HCT116 (cell line): ENCODE measurements around the gene HOXC4. TPM values are rescaled to one million over a fixed set of nuclear protein-coding genes. Genes with fewer than 3 reads are reported as not detected.
"Not testable (repeated sequence)": the region's sequence is repeated elsewhere in the genome, so short reads cannot be mapped to it uniquely, and the experiment has no call there.

Experiments used
- ATAC-seq: fragments of 200-7000 bp; cut with Tn5 transposase; 2 replicates; pipeline ENCODE4 v1.9.1; 2020; ENCODE audit warnings: mild to moderate bottlenecking, moderate library complexity
- BruUV-seq: library from RNA; stranded (reverse); fragments of 400-500 nt; replicated peaks from 2 replicates; lab custom pipeline; 2021; lab: Mats Ljungman, UMichigan
- CTCF ChIA-PET: fragments of 300-600 bp; sonication (Branson Sonifier 250); formaldehyde crosslinking; loops from one replicate; lab custom pipeline; 2021; ENCODE audit warnings: antibody characterized with exemption; lab: Charles Lee
- POLR2A ChIA-PET: fragments of 300-600, 350-600 bp; sonication (Branson Sonifier 250); formaldehyde crosslinking; loops from one replicate; lab custom pipeline; 2021; ENCODE audit warnings: antibody characterized with exemption; lab: Charles Lee
- RAD21 ChIA-PET, 2 experiments: fragments of 300-600 bp; sonication (Branson Sonifier 250); formaldehyde crosslinking; loops; one replicate each; lab custom pipeline; 2023; ENCODE audit warnings: low total read pairs in 2 of 2; ENCODE audit not compliant: uncharacterized antibody in 2 of 2, unreplicated experiment in 2 of 2, low non-redundant PET in 1 of 2; lab: Charles Lee
- DNase-seq: peaks from one replicate; pipeline ENCODE4 v3.0.0-alpha.2; 2010; ENCODE audit warnings: low read depth, low spot score
- H2AFZ ChIP-seq: fragments of 200-600 bp; shearing (Covaris generic), sonication (generic); 2 replicates; pipeline ENCODE4 v1.6.1; 2017; ENCODE audit warnings: low read depth, mixed run types, mixed read lengths, antibody characterized with exemption, low read length; ENCODE audit not compliant: poor library complexity, severe bottlenecking
- H3K27ac ChIP-seq: 2 replicates; pipeline ENCODE4 v1.5.1; 2012; ENCODE audit warnings: low read depth, low read length
- H3K27me3 ChIP-seq: fragments of 200-600 bp; sonication (generic); 2 replicates; pipeline ENCODE4 v1.6.1; 2016; ENCODE audit warnings: mixed run types, low read length, mixed read lengths; ENCODE audit not compliant: insufficient read depth
- H3K36me3 ChIP-seq, 2 experiments: fragments of 200-500 bp in 1 of 2; fragments of 200-600 bp in 1 of 2; sonication (Bioruptor generic) in 1 of 2; sonication (generic) in 1 of 2; 2 replicates each; pipeline versions ENCODE4 v1.5.1 to v1.6.1; 2014 to 2016; ENCODE audit warnings: low read length in 2 of 2, inconsistent platforms in 1 of 2, mixed read lengths in 1 of 2, mixed run types in 1 of 2; ENCODE audit not compliant: insufficient read depth in 2 of 2, control insufficient read depth in 1 of 2
- H3K4me1 ChIP-seq, 2 experiments: fragments of 200-600 bp in 1 of 2; sonication (generic) in 1 of 2; 2 replicates each; pipeline versions ENCODE4 v1.5.1 to v1.6.1; 2012 to 2017; ENCODE audit warnings: low read length in 2 of 2, inconsistent platforms in 1 of 2, mild to moderate bottlenecking in 1 of 2, mixed read lengths in 1 of 2, mixed run types in 1 of 2, moderate library complexity in 1 of 2; ENCODE audit not compliant: insufficient read depth in 2 of 2, control insufficient read depth in 1 of 2
- H3K4me2 ChIP-seq: fragments of 200-600 bp; sonication (generic); 2 replicates; pipeline ENCODE4 v1.6.1; 2017; ENCODE audit warnings: mixed run types, low read length, mixed read lengths
- H3K4me3 ChIP-seq, 2 experiments: fragments of 200-600 bp in 1 of 2; sonication (generic) in 1 of 2; replicated peaks in 1 of 2; 2 replicates each; pipeline ENCODE4 v1.5.1; 2011 to 2016; ENCODE audit warnings: low read length in 2 of 2, control low read depth in 1 of 2, low read depth in 1 of 2, mild to moderate bottlenecking in 1 of 2, mixed read lengths in 1 of 2, mixed run types in 1 of 2
- H3K79me2 ChIP-seq: fragments of 200-600 bp; sonication (generic); 2 replicates; pipeline ENCODE4 v1.6.1; 2017; ENCODE audit warnings: mild to moderate bottlenecking, mixed run types, low read length, moderate library complexity, mixed read lengths; ENCODE audit not compliant: insufficient read depth
- H3K9ac ChIP-seq: fragments of 200-600 bp; sonication (generic); 2 replicates; pipeline ENCODE4 v1.6.1; 2016; ENCODE audit warnings: low read length, mixed read lengths
- H3K9me2 ChIP-seq: fragments of 200-600 bp; sonication (generic), shearing (Covaris generic); 2 replicates; pipeline ENCODE4 v1.6.1; 2017; ENCODE audit warnings: mixed run types, mild to moderate bottlenecking, moderate library complexity; ENCODE audit not compliant: insufficient read depth
- H3K9me3 ChIP-seq, 2 experiments: fragments of 200-500 bp in 1 of 2; fragments of 200-600 bp in 1 of 2; sonication (Bioruptor generic) in 1 of 2; sonication (generic) in 1 of 2; 2 replicates each; pipeline ENCODE4 v1.6.1; 2014 to 2017; ENCODE audit warnings: low read length in 2 of 2, mixed read lengths in 2 of 2, inconsistent platforms in 1 of 2, low read depth in 1 of 2, mild to moderate bottlenecking in 1 of 2, mixed run types in 1 of 2, moderate library complexity in 1 of 2; ENCODE audit not compliant: control insufficient read depth in 1 of 2, insufficient read depth in 1 of 2
- H4K20me1 ChIP-seq: fragments of 200-600 bp; sonication (generic), shearing (Covaris generic); 2 replicates; pipeline ENCODE4 v1.6.1; 2017; ENCODE audit warnings: mixed run types, mild to moderate bottlenecking, moderate library complexity; ENCODE audit not compliant: insufficient read depth
- POLR2A ChIP-seq: IDR thresholded peaks from 2 replicates; pipeline ENCODE4 v1.7.0; 2011; ENCODE audit warnings: borderline replicate concordance; ENCODE audit not compliant: insufficient read depth, insufficient read length; ENCODE audit errors: extremely low read depth
- REST ChIP-seq: IDR thresholded peaks from 2 replicates; pipeline ENCODE4 v1.6.1; 2012; ENCODE audit warnings: low read depth
- SIN3A ChIP-seq: IDR thresholded peaks from 2 replicates; pipeline ENCODE4 v1.6.1; 2012; ENCODE audit warnings: low read depth
- YY1 ChIP-seq: IDR thresholded peaks from 2 replicates; pipeline ENCODE4 v1.6.1; 2011; ENCODE audit warnings: low read length, low read depth, moderate library complexity, mild to moderate bottlenecking; ENCODE audit not compliant: insufficient replicate concordance; ENCODE audit errors: extremely low read depth
- ZNF274 ChIP-seq: fragments of 200-500 bp; sonication (Bioruptor generic); IDR thresholded peaks from 2 replicates; pipeline ENCODE4 v1.6.1; 2014; ENCODE audit warnings: mild to moderate bottlenecking, low read depth, low read length, inconsistent platforms
- intact Hi-C: fragments of 100-400 bp; cut with micrococcal nuclease; formaldehyde crosslinking; loops from 2 replicates; pipeline ENCODE4 v1.10.0; 2022
- total RNA-seq: library from RNA; stranded (reverse); gene quantifications from one replicate; pipeline ENCODE4 v1.2.1, GENCODE V29; 2021; ENCODE audit not compliant: unreplicated experiment
- TF ChIP-seq, protein P1 (sequence below): IDR thresholded peaks from 2 replicates; pipeline ENCODE4 v1.6.1; 2011; ENCODE audit warnings: mild to moderate bottlenecking, low read length, moderate library complexity; ENCODE audit not compliant: insufficient replicate concordance; ENCODE audit errors: extremely low read depth

HOXC4 gene
- total RNA-seq, 1 experiment from 2014 or later, result 1.5 TPM

- TF ChIP-seq ZNF274, result no peak
- no peak for TF ChIP-seq SIN3A
- TF ChIP-seq, protein P1, sequence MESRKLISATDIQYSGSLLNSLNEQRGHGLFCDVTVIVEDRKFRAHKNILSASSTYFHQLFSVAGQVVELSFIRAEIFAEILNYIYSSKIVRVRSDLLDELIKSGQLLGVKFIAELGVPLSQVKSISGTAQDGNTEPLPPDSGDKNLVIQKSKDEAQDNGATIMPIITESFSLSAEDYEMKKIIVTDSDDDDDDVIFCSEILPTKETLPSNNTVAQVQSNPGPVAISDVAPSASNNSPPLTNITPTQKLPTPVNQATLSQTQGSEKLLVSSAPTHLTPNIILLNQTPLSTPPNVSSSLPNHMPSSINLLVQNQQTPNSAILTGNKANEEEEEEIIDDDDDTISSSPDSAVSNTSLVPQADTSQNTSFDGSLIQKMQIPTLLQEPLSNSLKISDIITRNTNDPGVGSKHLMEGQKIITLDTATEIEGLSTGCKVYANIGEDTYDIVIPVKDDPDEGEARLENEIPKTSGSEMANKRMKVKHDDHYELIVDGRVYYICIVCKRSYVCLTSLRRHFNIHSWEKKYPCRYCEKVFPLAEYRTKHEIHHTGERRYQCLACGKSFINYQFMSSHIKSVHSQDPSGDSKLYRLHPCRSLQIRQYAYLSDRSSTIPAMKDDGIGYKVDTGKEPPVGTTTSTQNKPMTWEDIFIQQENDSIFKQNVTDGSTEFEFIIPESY, result no peak
- no peak for TF ChIP-seq YY1
- no peak for TF ChIP-seq REST
- TF ChIP-seq POLR2A, result no peak
- ATAC-seq (no peak), DNase-seq (no peak)
- CTCF ChIA-PET, result interaction anchor here (1.1 to 1.3 kb wide), 4 partner anchors 9 to 151 kb away, joined by 3 to 4 read pairs (median 4); no protein-coding TSS in a partner anchor
- Histone ChIP-seq H3K27ac (no peak overlapping the region), H3K9ac (no peak overlapping the region), H3K36me3 (no peaks in the 10 kb centered on the region), H3K9me3 (no peaks in the 10 kb centered on the region), H3K4me3 (no peak overlapping the region), H3K9me2 (no peaks in the 10 kb centered on the region), H4K20me1 (no peaks in the 10 kb centered on the region), H3K4me1 (peaks cover 0 to 12% of the 10 kb centered on the region in 2 experiments; a peak in 3 of 4 replicates), H3K27me3 (no peaks in the 10 kb centered on the region), H2AFZ (no peak overlapping the region), H3K4me2 (no peak overlapping the region), H3K79me2 (no peaks in the 10 kb centered on the region)
- intact Hi-C loops, result no loop called here
- POLR2A ChIA-PET, result no interaction called here
- RAD21 ChIA-PET, result no interaction called here
- BruUV-seq, result no TSS peak
These were observed 12.4 kb upstream of the HOXC4 start for GRCh38 chr12:54041097-54041690.

DNA sequence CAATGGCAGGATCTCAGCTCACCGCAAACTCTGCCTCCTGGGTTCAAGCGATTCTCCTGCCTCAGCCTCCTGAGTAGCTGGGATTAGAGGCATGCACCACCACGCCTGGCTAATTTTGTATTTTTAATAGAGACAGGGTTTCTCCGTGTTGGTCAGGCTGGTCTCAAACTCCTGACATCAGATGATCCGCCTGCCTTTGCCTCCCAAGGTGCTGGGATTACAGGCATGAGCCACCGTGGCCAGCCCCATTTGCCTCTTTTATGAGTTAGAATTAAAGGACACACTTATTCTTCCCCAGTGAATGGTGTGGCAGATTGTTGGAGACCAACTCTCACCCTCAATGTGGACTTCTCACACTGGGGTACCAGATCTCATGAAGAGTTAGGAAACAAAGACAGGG lies 11.6 kb upstream of the HOXC4 start:
- H4K20me1 ChIP-seq, H3K36me3 ChIP-seq, H3K27ac ChIP-seq, POLR2A ChIA-PET, BruUV-seq, DNase-seq, H3K79me2 ChIP-seq, H3K27me3 ChIP-seq, H3K4me2 ChIP-seq, intact Hi-C loops, H3K9me3 ChIP-seq, H3K9me2 ChIP-seq, H3K4me3 ChIP-seq, ATAC-seq, H2AFZ ChIP-seq, RAD21 ChIA-PET, H3K4me1 ChIP-seq, H3K9ac ChIP-seq: not testable (repeated sequence)
- CTCF ChIA-PET, result interaction anchor here (1.2 to 1.3 kb wide), 2 partner anchors 10 to 93 kb away, joined by 3 to 4 read pairs; no protein-coding TSS in a partner anchor
